HG03066 (cell line): ENCODE data around the gene MEN1.
"Not testable (repeated sequence)": the region's sequence is repeated elsewhere in the genome, so short reads cannot be mapped to it uniquely, and the experiment has no call there.

Experiments used
- ATAC-seq: cut with Tn5 transposase; IDR thresholded peaks from one replicate; pipeline ENCODE4 v1.9.1; 2021; ENCODE audit warnings: low read depth; ENCODE audit not compliant: unreplicated experiment

The MEN1 gene

DNA sequence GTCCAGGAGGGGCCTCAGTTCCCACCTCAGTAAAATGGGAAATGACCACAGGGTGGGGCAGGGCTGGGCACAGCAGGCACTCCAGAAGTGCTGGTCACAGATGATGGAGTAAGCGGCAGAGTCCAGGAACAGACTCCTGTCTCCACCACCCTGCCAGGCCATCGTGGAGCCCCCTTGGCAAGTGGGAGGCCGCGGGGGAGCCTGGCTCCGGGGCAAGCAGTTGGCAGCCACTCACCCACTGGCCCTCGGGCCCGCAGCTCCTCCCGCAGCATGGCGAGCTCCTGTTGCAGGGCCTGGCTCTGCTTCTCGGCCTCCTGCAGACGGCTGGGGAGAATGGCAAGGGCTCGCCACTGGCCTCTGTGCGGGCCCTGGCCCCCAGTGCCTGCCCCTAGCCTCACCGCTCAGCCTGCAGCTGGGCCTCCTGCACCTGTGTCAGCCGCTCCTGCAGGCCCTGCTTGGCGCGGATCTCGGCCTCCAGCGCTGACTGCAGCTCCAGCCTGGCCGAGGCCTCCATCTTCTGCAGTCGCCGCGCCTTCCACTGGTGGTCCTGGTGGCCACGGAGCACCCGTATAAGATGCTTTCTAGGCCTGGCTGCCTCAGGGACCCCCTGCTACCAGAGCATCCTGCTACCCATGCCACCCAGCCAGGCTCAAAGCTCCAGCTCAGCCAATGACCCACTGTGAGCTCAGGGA, 23.8 kb upstream of the MEN1 start:
- no peak for ATAC-seq

- no peak for ATAC-seq
Measured at GRCh38 chr11:64833509-64833908, 23.2 kb upstream of the MEN1 start.

DNA sequence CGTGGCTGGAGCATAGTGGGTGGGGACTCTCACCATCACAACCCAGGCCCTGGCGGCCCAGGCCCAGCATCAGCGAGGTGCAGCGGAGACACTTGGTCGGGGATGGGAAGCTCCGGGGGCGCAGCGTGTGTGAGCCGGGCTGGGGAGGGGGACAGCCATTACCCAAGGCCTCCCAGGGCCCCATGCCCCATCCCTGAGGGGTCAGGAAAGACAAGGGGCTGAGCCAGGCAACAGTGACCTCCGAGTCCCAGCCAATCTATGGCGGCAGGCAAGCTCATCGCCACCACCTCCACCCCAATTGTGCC, 22.8 kb upstream of the MEN1 start:
- ATAC-seq: no peak

GRCh38 chr11:64832467-64833197, 22.3 kb upstream of the MEN1 start:
- no peak for ATAC-seq

DNA sequence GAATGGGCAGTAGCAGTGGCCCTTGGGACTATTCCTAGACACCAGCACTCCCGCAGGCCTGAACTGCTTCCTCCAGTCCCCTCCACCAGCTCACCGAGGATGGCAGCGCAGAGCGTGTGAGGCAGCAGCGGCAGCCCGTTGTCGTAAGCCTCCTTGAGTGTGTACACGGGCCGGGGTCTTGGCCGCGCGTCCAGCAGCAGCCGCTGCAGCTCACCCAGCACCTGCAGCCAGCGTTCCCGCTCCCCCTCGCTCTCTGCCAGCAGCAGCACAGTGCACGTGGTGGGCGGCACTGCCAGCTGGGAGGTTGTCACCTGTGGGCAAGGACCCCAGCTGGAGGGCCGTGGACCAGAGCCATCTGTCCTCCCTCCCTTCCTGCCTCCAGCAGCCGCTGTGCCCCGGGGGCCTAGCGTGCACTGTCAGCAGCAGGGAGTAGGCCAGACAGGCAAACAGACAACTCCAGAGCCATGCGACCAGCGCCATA, 21.1 kb upstream of the MEN1 start:
- ATAC-seq: no peak

DNA sequence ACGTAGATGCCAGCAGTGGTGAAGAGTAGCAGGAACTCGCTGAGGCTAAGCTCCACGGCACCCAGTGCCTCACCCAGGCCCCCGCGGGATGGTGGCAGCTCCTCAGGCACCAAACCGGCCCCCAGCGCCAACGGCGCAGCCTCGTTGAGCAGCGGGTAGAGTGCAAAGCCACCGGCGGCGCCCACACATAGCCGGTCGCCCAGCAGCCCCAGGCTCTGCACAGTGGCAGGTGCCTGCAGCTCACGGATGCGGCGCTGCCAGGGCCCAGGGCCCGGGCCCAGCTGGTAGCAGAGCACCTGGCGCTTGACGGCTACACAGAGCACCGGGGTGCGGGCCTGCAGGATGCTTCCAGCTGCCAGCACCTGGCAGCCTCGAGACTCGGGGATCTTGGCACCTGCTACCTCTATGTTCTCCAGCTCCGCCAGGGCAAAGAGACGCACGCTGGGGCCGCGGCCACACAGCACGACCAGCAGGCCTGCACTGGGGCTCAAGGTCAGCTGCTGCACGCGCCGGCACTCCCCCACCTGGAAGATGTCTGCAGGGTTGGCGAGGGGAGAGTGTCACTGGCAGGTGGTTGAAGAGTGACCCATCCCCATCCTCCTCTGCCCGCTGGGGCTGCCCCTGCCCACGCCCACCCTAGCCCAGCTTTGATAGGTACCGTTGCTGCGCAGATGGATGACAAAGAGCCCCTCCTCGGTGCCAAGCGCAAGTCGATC, 19.3 kb upstream of the MEN1 start:
- ATAC-seq: no peak

- ATAC-seq: no peak
Measured at GRCh38 chr11:64827451-64827839, 17.1 kb upstream of the MEN1 start.

GRCh38 chr11:64826578-64827450, 16.5 kb upstream of the MEN1 start:
- ATAC-seq: no peak

- no peak for ATAC-seq
Measured at GRCh38 chr11:64826062-64826461, 15.7 kb upstream of the MEN1 start.

- ATAC-seq: no peak
Measured at GRCh38 chr11:64823568-64824119, 13.3 kb upstream of the MEN1 start.

GRCh38 chr11:64817476-64817875, 7.1 kb upstream of the MEN1 start:
- no peak for ATAC-seq

DNA sequence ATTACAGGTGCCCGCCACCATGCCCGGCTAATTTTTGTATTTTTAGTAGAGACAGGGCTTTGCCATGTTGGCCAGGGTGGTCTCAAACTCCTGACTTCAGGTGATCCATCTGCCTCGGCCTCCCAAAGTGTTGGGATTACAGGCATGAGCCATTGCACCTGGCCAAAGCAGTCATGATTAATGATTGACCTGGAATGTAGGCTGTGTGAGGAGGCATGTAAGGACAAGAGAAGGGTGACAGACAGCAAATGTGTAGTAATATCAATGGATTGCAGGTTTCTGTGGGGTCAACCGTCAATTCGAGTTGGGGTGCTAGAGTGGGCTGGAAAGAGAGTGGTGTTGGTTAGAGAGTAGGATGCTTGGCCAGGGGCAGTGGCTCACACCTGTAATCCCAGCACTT, 5.1 kb upstream of the MEN1 start:
- not testable (repeated sequence) for ATAC-seq

DNA sequence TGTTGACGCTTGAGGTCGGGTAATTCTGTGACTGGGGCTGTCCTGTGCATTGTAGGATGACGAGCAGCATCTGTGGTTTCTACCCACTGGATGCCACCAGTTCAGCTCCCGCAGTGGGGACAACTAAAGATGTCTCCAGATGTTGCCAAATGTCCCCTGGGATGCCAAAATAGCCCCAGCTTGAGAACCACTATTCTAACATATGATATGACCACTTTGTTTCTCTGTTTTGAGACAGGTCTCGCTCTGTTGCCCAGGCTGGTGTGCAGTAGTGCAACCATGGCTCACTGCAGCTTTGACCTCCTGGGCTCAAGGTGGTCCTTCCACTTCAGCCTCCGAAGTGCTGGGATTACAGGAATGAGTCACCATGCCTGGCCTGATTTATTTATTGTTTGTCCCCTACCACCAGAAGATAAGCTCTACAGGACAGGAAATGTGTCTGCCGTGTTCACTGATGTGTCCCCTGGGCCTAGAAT, 4.4 kb upstream of the MEN1 start:
- peak; percentile 51 for ATAC-seq

GRCh38 chr11:64813826-64814225, 3.5 kb upstream of the MEN1 start:
- no peak for ATAC-seq

DNA sequence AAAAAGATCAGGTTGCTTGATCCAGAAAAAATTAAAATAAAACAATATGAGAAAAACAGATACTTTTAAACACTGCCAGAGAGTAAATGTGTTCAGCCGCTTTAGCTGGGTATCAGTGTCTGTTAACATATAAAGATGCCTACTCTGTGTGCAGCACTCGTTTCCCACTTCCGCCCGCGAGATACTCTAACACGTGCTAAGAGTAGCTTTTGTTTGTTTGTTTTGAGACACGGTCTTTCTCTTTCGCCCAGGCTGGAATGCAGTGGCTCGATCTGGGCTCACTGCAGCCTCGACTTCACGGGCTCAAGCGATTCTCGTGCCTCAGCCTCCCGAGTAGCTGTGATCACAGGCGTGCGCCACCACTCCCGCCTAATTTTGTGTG, 531 bp upstream of the MEN1 start:
- ATAC-seq: peak; percentile 13

DNA sequence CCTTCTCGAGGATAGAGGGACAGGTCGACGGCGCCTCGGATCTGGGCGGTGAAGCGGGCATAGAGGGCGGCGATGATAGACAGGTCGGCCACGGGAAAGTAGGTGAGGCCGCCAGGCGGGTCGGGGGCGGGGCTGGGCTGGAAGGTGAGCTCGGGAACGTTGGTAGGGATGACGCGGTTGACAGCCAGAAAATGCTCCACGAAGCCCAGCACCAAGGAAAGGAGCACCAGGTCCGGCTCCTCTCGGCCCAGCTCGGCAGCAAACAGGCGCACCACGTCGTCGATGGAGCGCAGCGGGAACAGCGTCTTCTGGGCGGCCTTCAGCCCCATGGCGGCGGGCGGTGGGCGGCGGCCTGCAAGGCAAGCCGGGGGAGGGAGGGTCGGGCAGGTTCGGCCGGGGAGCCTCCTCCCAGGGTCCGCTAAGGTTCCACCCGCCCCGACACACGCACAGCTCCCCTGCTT, 540 bp downstream of the MEN1 start:
- ATAC-seq: no peak

DNA sequence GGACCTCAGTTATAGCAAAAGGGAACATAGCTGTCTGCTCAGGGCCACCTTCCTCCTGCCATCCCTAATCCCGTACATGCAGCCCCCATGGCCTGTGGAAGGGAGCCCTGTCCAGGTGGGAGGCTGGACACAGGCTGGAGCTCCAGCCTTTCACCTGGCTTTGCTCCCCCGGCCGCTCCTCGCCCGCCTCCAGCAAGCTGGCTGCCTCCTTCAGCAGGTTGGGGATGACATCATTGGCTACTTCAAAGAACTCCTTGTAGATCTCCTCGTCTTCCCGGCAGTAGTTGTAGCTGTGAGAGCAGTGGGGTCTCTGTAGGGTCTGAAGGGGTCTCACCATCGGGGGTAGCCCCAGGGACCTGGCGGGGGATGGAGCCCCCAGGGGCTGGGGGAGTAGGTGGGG, 4.9 kb downstream of the MEN1 start:
- no peak for ATAC-seq

DNA sequence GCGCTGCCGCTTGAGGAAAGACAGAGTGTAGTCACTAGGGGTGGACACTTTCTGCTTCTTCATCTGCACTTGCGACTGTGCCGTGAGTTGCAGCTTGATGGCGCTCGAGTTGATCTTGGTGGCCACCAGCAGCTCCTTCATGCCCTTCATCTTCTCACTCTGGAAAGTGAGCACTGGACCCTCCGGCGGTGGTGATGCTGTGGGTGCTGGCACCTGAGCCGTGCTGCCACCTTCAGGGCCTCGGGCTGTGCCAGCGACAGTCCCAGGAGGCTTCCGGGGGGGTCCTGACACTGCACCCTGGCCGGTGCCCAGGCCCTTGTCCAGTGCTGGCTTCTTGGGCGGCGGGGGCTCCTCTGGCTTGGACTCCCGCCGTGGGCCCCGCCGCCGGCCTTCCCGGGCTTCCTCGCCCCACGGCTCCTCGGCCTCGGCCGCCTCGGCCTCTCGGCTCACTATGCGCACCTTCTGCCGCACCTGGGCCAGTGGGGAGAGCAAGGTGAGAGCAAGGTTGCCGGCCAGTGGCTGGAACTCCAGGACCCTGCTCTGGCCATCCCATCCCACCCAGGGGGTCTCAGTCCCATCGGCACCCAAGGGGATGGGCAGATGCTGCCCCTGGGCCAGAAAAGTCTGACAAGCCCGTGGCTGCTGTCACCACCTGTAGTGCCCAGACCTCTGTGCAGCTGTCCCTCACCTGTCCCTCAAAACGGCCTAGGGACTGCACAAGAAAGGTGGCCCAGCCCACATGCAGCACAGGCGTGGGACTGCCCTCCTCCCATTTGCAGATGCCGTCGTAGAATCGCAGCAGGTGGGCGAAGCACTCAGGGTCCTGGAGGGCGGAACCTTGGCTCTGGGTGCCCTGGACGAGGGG, 5.8 kb downstream of the MEN1 start:
- no peak for ATAC-seq

DNA sequence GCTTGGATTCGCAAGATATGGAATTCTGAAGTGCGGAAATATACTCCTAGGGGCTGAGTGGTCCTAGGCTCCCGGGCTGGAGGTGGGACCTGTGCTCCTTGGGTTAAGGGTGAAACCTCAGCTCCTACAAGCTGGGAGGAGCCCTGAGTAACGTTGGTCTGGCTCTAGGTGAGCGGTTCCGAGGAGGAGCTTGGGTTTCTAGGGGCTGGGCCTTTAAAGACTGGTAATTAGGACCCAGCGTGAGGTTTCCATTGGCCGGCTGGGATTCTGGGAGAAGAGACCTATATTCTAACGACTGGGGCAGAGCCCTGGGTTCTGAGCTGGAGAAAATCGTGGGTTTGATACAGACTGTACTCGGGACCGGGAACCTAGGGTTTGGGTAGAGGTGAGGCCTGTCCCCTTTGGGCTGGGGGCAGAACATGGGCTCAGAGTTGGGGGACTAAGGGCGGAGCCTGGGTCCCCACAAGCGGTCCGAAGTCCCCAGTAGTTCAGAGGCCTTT, 6.5 kb downstream of the MEN1 start:
- ATAC-seq: no peak
